HL-60 (cell line): ENCODE results near the gene MOCS1.

Experiments used
- DNase-seq, 2 experiments: peaks; one replicate each; pipeline ENCODE4 v3.0.0-alpha.2; 2010 to 2020; ENCODE audit warnings: low read depth in 1 of 2, low spot score in 1 of 2
- H3K27ac ChIP-seq: fragments of 250-450 bp; sonication (Bioruptor Pico); replicated peaks from 2 replicates; pipeline ENCODE4 v1.5.1; 2020; ENCODE audit warnings: mild to moderate bottlenecking, moderate library complexity
- H3K27me3 ChIP-seq: fragments of 250-450 bp; sonication (Bioruptor Pico); 2 replicates; pipeline ENCODE4 v1.5.1; 2021; ENCODE audit warnings: mild to moderate bottlenecking, moderate library complexity; ENCODE audit not compliant: insufficient read depth, poor library complexity, severe bottlenecking
- H3K4me3 ChIP-seq: replicated peaks from 2 replicates; pipeline ENCODE4 v1.5.1; 2011; ENCODE audit warnings: mild to moderate bottlenecking, control low read depth, low read length; ENCODE audit not compliant: insufficient read depth
- GABPA ChIP-seq: IDR thresholded peaks from 2 replicates; pipeline ENCODE4 v1.6.1; 2012; ENCODE audit warnings: low read depth
- POLR2AphosphoS5 ChIP-seq: IDR thresholded peaks from 2 replicates; pipeline ENCODE4 v1.6.1; 2012; ENCODE audit warnings: low read depth
- REST ChIP-seq: IDR thresholded peaks from 2 replicates; pipeline ENCODE4 v1.6.1; 2012; ENCODE audit warnings: low read depth; ENCODE audit not compliant: insufficient replicate concordance
- SPI1 ChIP-seq: IDR thresholded peaks from 2 replicates; pipeline ENCODE4 v1.6.1; 2012; ENCODE audit warnings: low read depth, mild to moderate bottlenecking, borderline replicate concordance
- TF ChIP-seq, protein P1 (sequence below): IDR thresholded peaks from one replicate; pipeline ENCODE4 v1.5.1; 2011; ENCODE audit warnings: low read length, control low read depth, inconsistent platforms; ENCODE audit not compliant: insufficient read depth

The MOCS1 gene

DNA sequence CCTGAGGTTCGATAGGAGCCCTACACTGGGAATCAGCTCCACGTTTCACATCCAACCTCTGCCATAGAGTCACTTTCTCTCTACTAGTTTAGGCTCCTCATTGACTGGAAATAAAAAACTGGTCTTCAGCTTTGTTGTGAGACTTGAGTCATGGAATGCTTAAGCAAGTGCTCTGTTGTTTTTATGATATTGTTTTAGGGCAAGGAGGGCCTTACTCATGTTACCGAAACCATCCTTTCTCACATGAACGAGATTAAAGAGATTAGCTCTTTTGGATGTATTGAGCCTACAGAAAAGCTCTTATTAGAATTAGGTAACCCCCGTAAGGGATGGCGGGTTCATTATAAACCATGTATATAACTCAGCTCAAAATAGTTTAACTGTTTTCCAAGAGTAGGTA lies 6.9 kb upstream of the MOCS1 start:
- no peak for DNase-seq
- no peaks in the 10 kb centered on the region for H3K27me3 ChIP-seq
- no peak overlapping the region for H3K4me3 ChIP-seq
- no peak overlapping the region for H3K27ac ChIP-seq
- TF ChIP-seq SPI1: no peak
- TF ChIP-seq GABPA: no peak
- no peak for TF ChIP-seq POLR2AphosphoS5

GRCh38 chr6:39938773-39939654 lies 4.8 kb upstream of the MOCS1 start:
- Histone ChIP-seq H3K27me3 (peaks cover 8% of the 10 kb centered on the region), H3K4me3 (no peak overlapping the region), H3K27ac (no peak overlapping the region)
- no peak for DNase-seq
- no peak for TF ChIP-seq SPI1
- TF ChIP-seq GABPA: no peak
- TF ChIP-seq, protein P1, sequence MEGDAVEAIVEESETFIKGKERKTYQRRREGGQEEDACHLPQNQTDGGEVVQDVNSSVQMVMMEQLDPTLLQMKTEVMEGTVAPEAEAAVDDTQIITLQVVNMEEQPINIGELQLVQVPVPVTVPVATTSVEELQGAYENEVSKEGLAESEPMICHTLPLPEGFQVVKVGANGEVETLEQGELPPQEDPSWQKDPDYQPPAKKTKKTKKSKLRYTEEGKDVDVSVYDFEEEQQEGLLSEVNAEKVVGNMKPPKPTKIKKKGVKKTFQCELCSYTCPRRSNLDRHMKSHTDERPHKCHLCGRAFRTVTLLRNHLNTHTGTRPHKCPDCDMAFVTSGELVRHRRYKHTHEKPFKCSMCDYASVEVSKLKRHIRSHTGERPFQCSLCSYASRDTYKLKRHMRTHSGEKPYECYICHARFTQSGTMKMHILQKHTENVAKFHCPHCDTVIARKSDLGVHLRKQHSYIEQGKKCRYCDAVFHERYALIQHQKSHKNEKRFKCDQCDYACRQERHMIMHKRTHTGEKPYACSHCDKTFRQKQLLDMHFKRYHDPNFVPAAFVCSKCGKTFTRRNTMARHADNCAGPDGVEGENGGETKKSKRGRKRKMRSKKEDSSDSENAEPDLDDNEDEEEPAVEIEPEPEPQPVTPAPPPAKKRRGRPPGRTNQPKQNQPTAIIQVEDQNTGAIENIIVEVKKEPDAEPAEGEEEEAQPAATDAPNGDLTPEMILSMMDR: no peak
- TF ChIP-seq REST: no peak
- TF ChIP-seq POLR2AphosphoS5: no peak

- Histone ChIP-seq H3K27ac (no peak overlapping the region), H3K27me3 (peaks cover 12% of the 10 kb centered on the region), H3K4me3 (no peak overlapping the region)
- TF ChIP-seq SPI1: no peak
- TF ChIP-seq, protein P1: no peak
- TF ChIP-seq REST: no peak
- no peak for TF ChIP-seq POLR2AphosphoS5
- no peak for TF ChIP-seq GABPA
- DNase-seq: no peak
These were observed 3.5 kb upstream of the MOCS1 start for GRCh38 chr6:39937686-39938333.

DNA sequence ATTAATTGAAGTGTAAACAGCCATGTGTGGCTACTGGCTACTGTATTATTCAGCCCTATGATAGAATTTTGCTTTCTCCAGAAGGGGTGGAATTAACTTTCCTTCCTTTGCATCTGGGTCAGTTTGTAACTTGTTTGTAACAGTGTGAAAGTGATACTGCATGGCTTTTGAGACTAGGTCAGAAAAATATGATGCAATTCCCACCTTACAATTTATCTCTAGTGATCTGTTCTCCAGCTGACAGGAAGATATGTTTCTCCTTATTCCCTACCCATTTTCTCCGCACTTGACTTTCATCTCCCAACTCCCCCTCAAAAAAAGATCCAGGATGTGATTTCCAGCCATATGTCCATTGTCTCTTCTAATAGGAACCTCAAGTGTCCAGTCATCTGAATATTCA lies 2.6 kb upstream of the MOCS1 start:
- Histone ChIP-seq H3K27ac (no peak overlapping the region), H3K4me3 (no peak overlapping the region), H3K27me3 (peaks cover 13% of the 10 kb centered on the region)
- DNase-seq: no peak
- TF ChIP-seq REST: no peak
- no peak for TF ChIP-seq POLR2AphosphoS5
- TF ChIP-seq, protein P1: no peak
- TF ChIP-seq GABPA: no peak
- no peak for TF ChIP-seq SPI1
